Lower leg skin (tissue), 4 donors: ENCODE measurements around the gene RNGTT. TPM values are rescaled to one million over a fixed set of nuclear protein-coding genes. Genes with fewer than 3 reads are reported as not detected.
"Not testable (repeated sequence)": the region's sequence is repeated elsewhere in the genome, so short reads cannot be mapped to it uniquely, and the experiment has no call there.

Experiments used
- DNase-seq, 2 donors: peaks; one replicate each; pipeline ENCODE4 v3.0.0-alpha.2; 2019; ENCODE audit warnings: low spot score in 2 of 2
- H3K4me3 ChIP-seq: fragments of 200-600 bp; sonication (generic); 2 replicates; pipeline ENCODE4 v1.5.1; 2017; ENCODE audit warnings: mild to moderate bottlenecking, low read depth; ENCODE audit not compliant: poor library complexity, severe bottlenecking
- POLR2A ChIP-seq, 2 donors: fragments of 450-650 bp; IDR thresholded peaks; one replicate each; pipeline ENCODE4 v1.6.1; 2016 to 2017; ENCODE audit warnings: antibody characterized with exemption in 2 of 2, mild to moderate bottlenecking in 1 of 2, moderate library complexity in 1 of 2
- WGBS, 2 donors: methylation state at CpG; one replicate each; pipeline ENCODE4 v1.1.5; 2018; 5-methylcytosine and 5-hydroxymethylcytosine counted together
- intact Hi-C: fragments of 100-400 bp; cut with DNase I; formaldehyde crosslinking; loops from one replicate; pipeline ENCODE4 v1.15.0; 2023; ENCODE audit warnings: low total_unique reads
- total RNA-seq, 4 donors: library from RNA; depleted of rRNA; stranded (reverse); fragments of >200 nt; gene quantifications; one replicate each; pipeline ENCODE4 v1.1.0, GENCODE V29; 2016
- TF ChIP-seq, protein P1 (sequence below), 3 donors: fragments of 450-650 bp; IDR thresholded peaks; one replicate each; pipeline ENCODE4 v1.5.1; 2016; ENCODE audit warnings: antibody characterized with exemption in 3 of 3, mild to moderate bottlenecking in 3 of 3, moderate library complexity in 2 of 3

RNGTT gene
- total RNA-seq, 4 donors from 2014 or later, result 9.3 to 12.0 (median 11.1) TPM

DNA sequence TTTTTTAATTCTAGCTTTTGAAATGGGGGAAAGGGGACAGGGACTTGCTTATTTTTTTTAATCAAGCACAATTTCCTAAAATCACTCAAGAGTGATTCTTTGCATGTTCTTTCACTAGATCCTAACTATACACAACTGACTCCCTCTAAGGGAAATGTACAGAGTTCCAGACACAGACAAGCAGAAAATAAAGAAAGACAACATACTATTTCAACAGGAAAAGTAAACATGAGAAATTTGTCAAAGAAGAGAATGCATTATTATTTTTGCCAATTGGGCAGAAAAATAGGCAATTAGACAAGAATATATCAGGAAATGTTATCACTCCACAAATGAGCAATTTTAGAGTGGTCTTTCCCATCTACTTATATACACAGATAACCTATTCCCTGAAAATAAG lies 128.2 kb downstream of the RNGTT start:
- H3K4me3 ChIP-seq, result no peak overlapping the region
- no peak for DNase-seq
- TF ChIP-seq POLR2A (IDR thresholded peaks at IDR 0.05), result no peak
- TF ChIP-seq, protein P1, sequence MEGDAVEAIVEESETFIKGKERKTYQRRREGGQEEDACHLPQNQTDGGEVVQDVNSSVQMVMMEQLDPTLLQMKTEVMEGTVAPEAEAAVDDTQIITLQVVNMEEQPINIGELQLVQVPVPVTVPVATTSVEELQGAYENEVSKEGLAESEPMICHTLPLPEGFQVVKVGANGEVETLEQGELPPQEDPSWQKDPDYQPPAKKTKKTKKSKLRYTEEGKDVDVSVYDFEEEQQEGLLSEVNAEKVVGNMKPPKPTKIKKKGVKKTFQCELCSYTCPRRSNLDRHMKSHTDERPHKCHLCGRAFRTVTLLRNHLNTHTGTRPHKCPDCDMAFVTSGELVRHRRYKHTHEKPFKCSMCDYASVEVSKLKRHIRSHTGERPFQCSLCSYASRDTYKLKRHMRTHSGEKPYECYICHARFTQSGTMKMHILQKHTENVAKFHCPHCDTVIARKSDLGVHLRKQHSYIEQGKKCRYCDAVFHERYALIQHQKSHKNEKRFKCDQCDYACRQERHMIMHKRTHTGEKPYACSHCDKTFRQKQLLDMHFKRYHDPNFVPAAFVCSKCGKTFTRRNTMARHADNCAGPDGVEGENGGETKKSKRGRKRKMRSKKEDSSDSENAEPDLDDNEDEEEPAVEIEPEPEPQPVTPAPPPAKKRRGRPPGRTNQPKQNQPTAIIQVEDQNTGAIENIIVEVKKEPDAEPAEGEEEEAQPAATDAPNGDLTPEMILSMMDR (IDR thresholded peaks at IDR 0.05), result no peak
- intact Hi-C loops, result no loop called here

DNA sequence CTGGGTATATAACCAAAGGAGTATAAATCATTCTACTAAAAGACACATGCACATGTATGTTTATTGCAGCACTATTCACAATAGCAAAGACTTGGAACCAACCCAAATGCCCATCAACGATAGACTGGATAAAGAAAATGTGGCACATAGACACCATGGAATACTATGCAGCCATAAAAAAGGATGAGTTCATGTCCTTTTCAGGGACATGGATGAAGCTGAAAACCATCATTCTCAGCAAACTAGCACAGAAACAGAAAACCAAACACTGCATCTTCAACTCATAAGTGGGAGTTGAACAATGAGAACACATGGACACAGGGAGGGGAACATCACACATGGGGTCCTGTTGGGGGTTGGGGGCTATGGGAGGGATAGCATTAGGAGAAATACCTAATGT lies 130.3 kb downstream of the RNGTT start:
- DNase-seq, H3K4me3 ChIP-seq, intact Hi-C loops: not testable (repeated sequence)
- WGBS, 2 donors, result 94 to 97% methylated on average over 1 of the region's 1 CpG

DNA sequence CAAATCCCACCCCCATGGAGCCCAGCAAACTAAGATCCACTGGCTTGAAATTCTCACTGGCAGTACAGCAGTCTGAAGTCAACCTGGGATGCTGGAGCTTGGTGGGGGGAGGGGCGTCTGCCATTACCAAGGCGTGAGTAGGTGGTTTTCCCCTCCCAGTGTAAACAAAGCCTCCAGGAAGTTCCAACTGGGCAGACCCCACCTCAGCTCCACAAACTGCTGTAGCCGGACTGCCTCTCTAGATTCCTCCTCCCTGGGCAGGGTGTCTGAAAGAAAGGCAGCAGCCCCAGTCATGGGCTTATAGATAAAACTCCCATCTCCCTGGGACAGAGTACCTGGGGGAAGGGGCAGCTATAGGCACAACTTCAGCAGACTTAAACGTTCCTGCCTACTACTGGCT lies 135.8 kb downstream of the RNGTT start:
- 96 to 100% methylated on average over 3 to 4 of the region's 4 CpGs for WGBS, 2 donors
- intact Hi-C loops, H3K4me3 ChIP-seq, DNase-seq: not testable (repeated sequence)

DNA sequence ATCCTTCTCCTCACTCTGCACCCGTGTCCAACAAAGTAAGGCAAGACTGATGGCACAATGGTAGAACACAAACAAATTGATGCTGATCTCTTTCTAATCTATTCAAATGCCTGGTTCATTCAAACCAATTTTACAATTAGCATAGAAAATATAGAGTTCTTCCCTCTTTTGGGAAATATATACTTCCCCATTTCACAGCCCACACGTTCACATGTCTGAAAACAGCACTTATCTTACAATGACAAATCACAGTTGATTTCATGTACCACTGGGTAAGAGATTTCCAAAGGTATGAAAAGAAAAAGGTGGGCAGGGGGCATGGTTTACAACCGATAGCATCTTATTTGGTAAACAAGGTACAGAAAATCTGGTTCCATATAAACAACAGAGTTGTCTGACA lies 137.6 kb downstream of the RNGTT start:
- 91 to 92% methylated on average over 3 of the region's 3 CpGs for WGBS, 2 donors
- H3K4me3 ChIP-seq, result no peak overlapping the region
- no peak for DNase-seq
- intact Hi-C loops, result no loop called here
- TF ChIP-seq POLR2A (IDR thresholded peaks at IDR 0.05), result no peak
- TF ChIP-seq, protein P1 (IDR thresholded peaks at IDR 0.05), result no peak

DNA sequence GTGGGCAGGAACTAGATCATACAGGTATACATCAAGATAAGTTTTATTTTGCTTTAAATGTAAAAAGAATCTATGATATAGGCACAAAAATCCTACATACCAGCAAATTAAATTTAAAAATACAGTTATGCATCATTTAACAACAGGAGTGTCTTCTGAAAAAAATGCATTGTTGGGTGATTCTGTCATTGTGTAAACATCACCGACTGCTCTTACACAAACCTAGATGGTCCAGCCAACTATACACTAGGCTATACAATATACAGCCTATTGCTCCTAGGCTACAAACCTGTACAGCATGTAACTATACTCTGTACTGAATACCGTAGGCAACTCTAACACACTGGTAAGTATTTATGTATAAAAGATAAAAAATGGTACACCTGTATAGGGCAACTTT lies 139.4 kb downstream of the RNGTT start:
- H3K4me3 ChIP-seq, result no peak overlapping the region
- intact Hi-C loops, result no loop called here
- no peak for TF ChIP-seq POLR2A (IDR thresholded peaks at IDR 0.05)
- TF ChIP-seq, protein P1 (IDR thresholded peaks at IDR 0.05), result no peak
- 76 to 88% methylated on average over 2 of the region's 2 CpGs for WGBS, 2 donors
- no peak for DNase-seq

DNA sequence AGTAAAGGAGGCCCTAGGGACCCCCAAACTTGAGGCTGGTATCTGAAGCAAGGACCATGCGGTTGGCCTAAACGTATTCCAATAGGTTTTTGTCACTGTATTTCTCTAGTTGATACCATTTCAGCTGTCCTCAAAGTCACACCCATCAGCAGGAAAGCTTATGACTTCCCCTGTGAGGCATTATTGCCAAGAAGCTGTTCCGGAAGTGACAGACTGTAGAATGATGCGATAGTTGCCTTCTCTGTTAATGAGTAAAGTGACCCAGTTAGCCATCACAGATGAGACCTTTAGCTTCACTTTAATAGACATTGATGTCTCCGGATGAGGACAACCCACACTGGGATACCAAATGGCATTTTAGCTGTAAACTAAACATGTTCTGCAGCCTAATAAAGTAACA lies 147.9 kb downstream of the RNGTT start:
- 80 to 87% methylated on average over 5 of the region's 5 CpGs for WGBS, 2 donors
- intact Hi-C loops, result no loop called here
- no peak for DNase-seq
- TF ChIP-seq, protein P1 (IDR thresholded peaks at IDR 0.05), result no peak
- no peak for TF ChIP-seq POLR2A (IDR thresholded peaks at IDR 0.05)
- no peak overlapping the region for H3K4me3 ChIP-seq

DNA sequence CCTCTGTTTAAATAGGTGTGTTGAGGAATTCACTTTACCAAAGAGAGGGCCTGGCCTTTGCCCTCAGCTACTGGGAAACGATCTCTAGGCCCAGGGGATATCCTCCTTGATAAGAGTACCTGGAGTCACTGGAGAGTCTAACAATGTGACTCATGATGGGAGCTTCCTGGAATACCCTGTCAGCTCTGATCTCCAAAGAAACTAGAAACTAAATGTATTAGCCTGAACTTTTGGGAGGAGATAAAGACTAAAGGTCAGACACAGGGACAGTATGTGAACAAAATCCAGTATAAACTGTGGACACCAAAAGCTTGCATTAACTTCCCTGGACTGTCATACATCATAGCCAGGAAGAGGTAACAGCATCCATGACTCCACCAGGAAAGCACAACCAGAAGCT lies 148.5 kb downstream of the RNGTT start:
- intact Hi-C loops, result no loop called here
- no peak for TF ChIP-seq POLR2A (IDR thresholded peaks at IDR 0.05)
- TF ChIP-seq, protein P1 (IDR thresholded peaks at IDR 0.05), result no peak

More for the DNA sequence above, 148.5 kb downstream of the RNGTT start:
- no peak overlapping the region for H3K4me3 ChIP-seq
- WGBS, 2 donors, result 73 to 80% methylated on average over 1 of the region's 1 CpG
- no peak for DNase-seq
